H1 (cell line): ENCODE data around the gene ZNF366. TPM values are rescaled to one million over a fixed set of nuclear protein-coding genes. Genes with fewer than 3 reads are reported as not detected.

ENCODE experiments used
- CTCF ChIA-PET: fragments of 300-600 bp; sonication (Branson Sonifier 250); formaldehyde crosslinking; loops from one replicate; lab custom pipeline; 2021; ENCODE audit not compliant: partially characterized antibody; lab: Charles Lee
- POLR2A ChIA-PET: fragments of 300-600 bp; sonication (Branson Sonifier 250); formaldehyde crosslinking; loops from one replicate; lab custom pipeline; 2021; ENCODE audit warnings: inconsistent platforms; ENCODE audit not compliant: partially characterized antibody; lab: Charles Lee
- DNase-seq, 2 experiments: peaks; one replicate each; pipeline versions ENCODE4 v3.0.0 to v3.0.0-alpha.2; 2010 to 2022; ENCODE audit warnings: low spot score in 2 of 2, low read depth in 1 of 2, mixed read lengths in 1 of 2
- FAIRE-seq: peaks from 2 replicates; lab custom pipeline; 2011; peaks lifted over from hg19 to GRCh38; lab: Jason Lieb, UNC
- H2AFZ ChIP-seq: 2 replicates; pipeline ENCODE4 v1.8.1; 2012; ENCODE audit warnings: low read length, inconsistent platforms
- H2AK5ac ChIP-seq: 2 replicates; pipeline ENCODE4 v1.6.1; 2013; ENCODE audit warnings: low read depth, low read length
- H2BK120ac ChIP-seq: replicated peaks from 2 replicates; pipeline ENCODE3; 2013; ENCODE audit warnings: low read depth, low read length, inconsistent platforms
- H2BK12ac ChIP-seq: 2 replicates; pipeline ENCODE4 v1.6.1; 2013; ENCODE audit warnings: low read depth, low read length
- H2BK15ac ChIP-seq: 2 replicates; pipeline ENCODE4 v1.6.1; 2013; ENCODE audit warnings: low read length
- H2BK20ac ChIP-seq: 2 replicates; pipeline ENCODE4 v1.6.1; 2013; ENCODE audit warnings: low read length
- H2BK5ac ChIP-seq: 2 replicates; pipeline ENCODE4 v1.6.1; 2013; ENCODE audit warnings: low read depth, low read length
- H3K14ac ChIP-seq: 2 replicates; pipeline ENCODE4 v1.6.1; 2013; ENCODE audit warnings: inconsistent platforms; ENCODE audit not compliant: insufficient read length
- H3K18ac ChIP-seq: 2 replicates; pipeline ENCODE4 v1.6.1; 2013; ENCODE audit warnings: low read length; ENCODE audit errors: extremely low read depth
- H3K23ac ChIP-seq: 2 replicates; pipeline ENCODE4 v1.6.1; 2013; ENCODE audit warnings: inconsistent platforms; ENCODE audit not compliant: insufficient read length
- H3K23me2 ChIP-seq: 2 replicates; pipeline ENCODE4 v1.6.1; 2013; ENCODE audit warnings: low read depth, low read length
- H3K27ac ChIP-seq: 2 replicates; pipeline ENCODE4 v1.6.1; 2011; ENCODE audit warnings: low read depth, low read length, inconsistent platforms
- H3K27me3 ChIP-seq, 4 experiments: replicated peaks in 1 of 4; 1 replicate in 1 of 4; 2 replicates in 3 of 4; pipeline versions ENCODE4 v1.6.1 to v1.8.1; 2011 to 2013; ENCODE audit warnings: low read length in 3 of 4, mild to moderate bottlenecking in 3 of 4, inconsistent platforms in 2 of 4, mixed read lengths in 2 of 4, moderate library complexity in 1 of 4; ENCODE audit not compliant: control insufficient read depth in 3 of 4, insufficient read depth in 3 of 4; ENCODE audit errors: extremely low read depth in 1 of 4
- H3K36me3 ChIP-seq, 4 experiments: 2 replicates each; pipeline versions ENCODE4 v1.6.1 to v1.8.1; 2011 to 2013; ENCODE audit warnings: mild to moderate bottlenecking in 4 of 4, low read length in 3 of 4, moderate library complexity in 2 of 4, control low read depth in 1 of 4, inconsistent platforms in 1 of 4; ENCODE audit not compliant: insufficient read depth in 4 of 4, control insufficient read depth in 2 of 4
- H3K4ac ChIP-seq: replicated peaks from 2 replicates; pipeline ENCODE3; 2013; ENCODE audit warnings: low read length, low read depth, mixed read lengths, inconsistent platforms; ENCODE audit not compliant: insufficient read length
- H3K4me1 ChIP-seq, 4 experiments: replicated peaks in 1 of 4; 1 replicate in 1 of 4; 2 replicates in 3 of 4; pipeline versions ENCODE4 v1.6.1 to v1.8.1; 2011 to 2013; ENCODE audit warnings: low read length in 3 of 4, inconsistent platforms in 2 of 4, mixed read lengths in 1 of 4; ENCODE audit not compliant: insufficient read depth in 4 of 4, control insufficient read depth in 3 of 4
- H3K4me2 ChIP-seq, 2 experiments: 2 replicates each; pipeline versions ENCODE4 v1.6.1 to v1.8.1; 2011 to 2013; ENCODE audit warnings: low read depth in 2 of 2, low read length in 2 of 2, control low read depth in 1 of 2, inconsistent platforms in 1 of 2, mild to moderate bottlenecking in 1 of 2; ENCODE audit not compliant: insufficient read depth in 1 of 2
- H3K4me3 ChIP-seq, 4 experiments: fragments of 200-600, 300-600 bp in 1 of 4; sonication (generic), shearing (Covaris generic), sonication (Bioruptor Twin) in 1 of 4; 2 replicates each; pipeline versions ENCODE4 v1.5.1 to v1.8.1; 2011 to 2016; ENCODE audit warnings: low read length in 4 of 4, low read depth in 3 of 4, control low read depth in 2 of 4, inconsistent platforms in 2 of 4, mild to moderate bottlenecking in 2 of 4, mixed read lengths in 1 of 4, moderate library complexity in 1 of 4; ENCODE audit not compliant: insufficient read depth in 2 of 4; ENCODE audit errors: extremely low read depth in 1 of 4
- H3K56ac ChIP-seq: replicated peaks from 2 replicates; pipeline ENCODE3; 2013; ENCODE audit warnings: low read depth, mild to moderate bottlenecking, mixed read lengths, low read length, inconsistent platforms; ENCODE audit not compliant: insufficient read length
- H3K79me1 ChIP-seq: 2 replicates; pipeline ENCODE4 v1.6.1; 2013; ENCODE audit warnings: low read depth, low read length, control low read depth
- H3K79me2 ChIP-seq, 2 experiments: 2 replicates each; pipeline versions ENCODE4 v1.6.1 to v1.8.1; 2012 to 2013; ENCODE audit warnings: low read length in 2 of 2, mild to moderate bottlenecking in 2 of 2, inconsistent platforms in 1 of 2; ENCODE audit not compliant: insufficient read depth in 2 of 2, control insufficient read depth in 1 of 2
- H3K9ac ChIP-seq, 4 experiments: replicated peaks in 1 of 4; 1 replicate in 1 of 4; 2 replicates in 3 of 4; pipeline versions ENCODE4 v1.6.1 to v1.8.1; 2011 to 2013; ENCODE audit warnings: low read depth in 3 of 4, low read length in 3 of 4, control low read depth in 2 of 4, mild to moderate bottlenecking in 2 of 4, moderate library complexity in 2 of 4, inconsistent platforms in 1 of 4; ENCODE audit errors: extremely low read depth in 1 of 4
- H3K9me3 ChIP-seq, 2 experiments: 2 replicates each; pipeline versions ENCODE4 v1.6.1 to v1.8.1; 2012 to 2013; ENCODE audit warnings: mild to moderate bottlenecking in 2 of 2, moderate library complexity in 2 of 2, control low read depth in 1 of 2, inconsistent platforms in 1 of 2, low read depth in 1 of 2, low read length in 1 of 2, mixed read lengths in 1 of 2; ENCODE audit not compliant: insufficient read depth in 2 of 2
- H4K20me1 ChIP-seq, 2 experiments: replicated peaks in 1 of 2; 2 replicates each; pipeline versions ENCODE3 to v1.8.1; 2011 to 2013; ENCODE audit warnings: inconsistent platforms in 2 of 2, low read length in 2 of 2, mild to moderate bottlenecking in 1 of 2; ENCODE audit not compliant: insufficient read depth in 2 of 2, control insufficient read depth in 1 of 2
- H4K5ac ChIP-seq: 2 replicates; pipeline ENCODE4 v1.6.1; 2013; ENCODE audit warnings: low read length, low read depth, mixed read lengths, inconsistent platforms; ENCODE audit not compliant: insufficient read length
- H4K8ac ChIP-seq: 2 replicates; pipeline ENCODE4 v1.8.0; 2013; ENCODE audit warnings: mild to moderate bottlenecking, moderate library complexity, low read length, inconsistent platforms; ENCODE audit not compliant: insufficient read depth; ENCODE audit errors: extremely low read depth
- H4K91ac ChIP-seq: replicated peaks from 2 replicates; pipeline ENCODE3; 2013; ENCODE audit warnings: low read length, mixed read lengths, inconsistent platforms; ENCODE audit not compliant: insufficient read length
- ATF2 ChIP-seq: IDR thresholded peaks from 2 replicates; pipeline ENCODE4 v1.6.1; 2012; ENCODE audit warnings: low read length, inconsistent platforms
- GTF2F1 ChIP-seq: IDR thresholded peaks from 2 replicates; pipeline ENCODE4 v1.6.1; 2012; ENCODE audit warnings: low read depth, low read length, improper control_type of control experiment, borderline replicate concordance
- MAFK ChIP-seq: IDR thresholded peaks from 2 replicates; pipeline ENCODE4 v1.6.1; 2012; ENCODE audit warnings: low read depth, mild to moderate bottlenecking, improper control_type of control experiment, low read length
- NRF1 ChIP-seq: IDR thresholded peaks from 2 replicates; pipeline ENCODE4 v1.6.1; 2011; ENCODE audit warnings: mild to moderate bottlenecking, low read depth, low read length, improper control_type of control experiment
- RXRA ChIP-seq: IDR thresholded peaks from 2 replicates; pipeline ENCODE4 v1.6.1; 2011; ENCODE audit warnings: low read depth, mild to moderate bottlenecking, low read length, moderate library complexity; ENCODE audit not compliant: insufficient read depth
- SIRT6 ChIP-seq: IDR thresholded peaks from one replicate; pipeline ENCODE4 v1.7.1; 2012; ENCODE audit warnings: low read length, inconsistent platforms
- WGBS, 2 experiments: shearing (Covaris generic) in 1 of 2; methylation state at CpG; one replicate each; pipeline versions ENCODE4 v1.1.6 to v1.1.7; 2013 to 2015; ENCODE audit warnings: low lambda C conversion rate in 2 of 2, mixed read lengths in 2 of 2, inconsistent platforms in 1 of 2, low coverage in 1 of 2, missing lambda C conversion rate in 1 of 2; ENCODE audit not compliant: insufficient replicate concordance in 2 of 2, insufficient coverage in 1 of 2, insufficient read length in 1 of 2; ENCODE audit errors: extremely low coverage in 1 of 2, missing lambda C conversion rate in 1 of 2; 5-methylcytosine and 5-hydroxymethylcytosine counted together
- polyA plus RNA-seq, 7 experiments: library from polyadenylated mRNA; depleted of rRNA in 3 of 7; stranded (reverse) in 5 of 7; unstranded in 2 of 7; fragments of >200 nt in 5 of 7; fragments of 200-250 nt in 2 of 7; gene quantifications; 1 replicate in 5 of 7; 2 replicates in 1 of 7; 4 replicates in 1 of 7; pipeline versions ENCODE4 v1.2.1 to v1.2.3, GENCODE V29; 2011 to 2013; ENCODE audit warnings: missing spikeins in 2 of 7, mixed read lengths in 2 of 7
- total RNA-seq: library from RNA; stranded (reverse); fragmentation: NEBNext Ultra II Directional; extraction: Animal tissue kit (Norgen Biotek cat#: 25700); gene quantifications from 2 replicates; pipeline ENCODE4 v1.2.1, GENCODE V29; 2021

Gene ZNF366
- total and polyA plus RNA-seq, 2 of the 8 experiments (the other 6 are each of a cell fraction or from before 2014, with no cell fraction given), result not detected

GRCh38 chr5:72427016-72427415 lies 80.2 kb downstream of the ZNF366 start:
- POLR2A ChIA-PET, result no interaction called here
- no peak overlapping the region for H2BK12ac ChIP-seq
- no peak overlapping the region for H4K91ac ChIP-seq
- WGBS, 2 experiments, result 88% methylated on average over 2 of the region's 2 CpGs; no CpG with 5 or more reads in 1 of the 2 experiments
- H3K56ac ChIP-seq, result no peak overlapping the region
- no peak overlapping the region for H3K4me2 ChIP-seq
- H2BK120ac ChIP-seq, result no peak overlapping the region
- CTCF ChIA-PET, result interaction anchor here (1.2 kb wide), 1 partner anchor 24 kb away, joined by 6 read pairs; no protein-coding TSS in a partner anchor
- H3K23ac ChIP-seq, result no peak overlapping the region
- H3K27ac ChIP-seq, result no peak overlapping the region
- FAIRE-seq, result no peak
- H3K4ac ChIP-seq, result no peak overlapping the region
- no peak overlapping the region for H4K5ac ChIP-seq
- H3K9me3 ChIP-seq, result no peaks in the 10 kb centered on the region
- no peaks in the 10 kb centered on the region for H3K79me2 ChIP-seq
- no peak overlapping the region for H3K4me3 ChIP-seq
- no peaks in the 10 kb centered on the region for H3K23me2 ChIP-seq
- H3K36me3 ChIP-seq, result no peaks in the 10 kb centered on the region
- H2BK5ac ChIP-seq, result no peak overlapping the region
- H3K9ac ChIP-seq, result no peak overlapping the region
- no peak for TF ChIP-seq GTF2F1
- TF ChIP-seq MAFK, result no peak
- no peak for TF ChIP-seq ATF2
- no peak for TF ChIP-seq RXRA
- no peak for TF ChIP-seq NRF1
- no peak for TF ChIP-seq SIRT6
- H3K14ac ChIP-seq, result no peak overlapping the region
- H4K20me1 ChIP-seq, result no peaks in the 10 kb centered on the region
- H3K18ac ChIP-seq, result no peak overlapping the region
- no peaks in the 10 kb centered on the region for H3K27me3 ChIP-seq
- H3K4me1 ChIP-seq, result peaks cover 0 to 3% (median 0%) of the 10 kb centered on the region in 4 experiments; a peak in 1 of 7 replicates
- no peak overlapping the region for H2AFZ ChIP-seq
- no peak for DNase-seq
- H2BK15ac ChIP-seq, result no peak overlapping the region
- H2AK5ac ChIP-seq, result no peak overlapping the region
- no peak overlapping the region for H4K8ac ChIP-seq
- H3K79me1 ChIP-seq, result no peaks in the 10 kb centered on the region
- H2BK20ac ChIP-seq, result no peak overlapping the region
